Testis (tissue), 3 donors: ENCODE results near the gene CBFA2T2. TPM values are rescaled to one million over a fixed set of nuclear protein-coding genes. Genes with fewer than 3 reads are reported as not detected.

Experiments
- DNase-seq: peaks from one replicate; pipeline ENCODE4 v3.0.0-alpha.2; 2019
- H3K27ac ChIP-seq, 2 donors: fragments of 200-600 bp; sonication (generic); one replicate each; pipeline ENCODE4 v1.5.1; 2019
- H3K27me3 ChIP-seq: fragments of 200-600 bp; sonication (generic); one replicate; pipeline ENCODE4 v1.5.1; 2019
- H3K36me3 ChIP-seq: fragments of 200-600 bp; sonication (generic); one replicate; pipeline ENCODE4 v1.5.1; 2017; ENCODE audit warnings: low read depth; ENCODE audit errors: missing control alignments
- H3K4me1 ChIP-seq: fragments of 200-600 bp; sonication (generic); one replicate; pipeline ENCODE4 v1.5.1; 2019
- H3K4me3 ChIP-seq, 2 donors: fragments of 200-600 bp; sonication (generic); one replicate each; pipeline ENCODE4 v1.5.1; 2017 to 2019
- H3K9me3 ChIP-seq: fragments of 200-600 bp; sonication (generic); one replicate; pipeline ENCODE4 v1.5.1; 2017
- CTCF ChIP-seq, 3 experiments: fragments of 450-650 bp in 2 of 3; fragments of 200-600 bp in 1 of 3; sonication (generic) in 1 of 3; IDR thresholded peaks; one replicate each; pipeline ENCODE4 v1.5.1; 2016 to 2019; ENCODE audit warnings: antibody characterized with exemption in 3 of 3, mild to moderate bottlenecking in 2 of 3, moderate library complexity in 1 of 3
- POLR2A ChIP-seq: fragments of 450-650 bp; IDR thresholded peaks from one replicate; pipeline ENCODE4 v1.6.1; 2017; ENCODE audit warnings: antibody characterized with exemption, mild to moderate bottlenecking, moderate library complexity
- WGBS, 2 donors: methylation state at CpG; one replicate each; pipeline ENCODE4 v1.1.5; 2018; 5-methylcytosine and 5-hydroxymethylcytosine counted together
- intact Hi-C: fragments of 100-400 bp; cut with DNase I; formaldehyde crosslinking; loops from one replicate; pipeline ENCODE4 v1.15.1; 2023; ENCODE audit warnings: low total_unique reads
- polyA plus RNA-seq: library from polyadenylated mRNA; stranded (reverse); fragments of 350-450 nt; fragmentation: Illumina TruSeq; extraction: RNeasy Lipid Tissue Mini Kit (QIAGEN cat#74804); gene quantifications from one replicate; pipeline ENCODE4 v1.2.3, GENCODE V29; 2014; ENCODE audit warnings: low read depth, low replicate concordance; ENCODE audit not compliant: insufficient read depth
- total RNA-seq, 2 donors: library from RNA; depleted of rRNA; stranded (reverse); fragments of >200 nt; gene quantifications; one replicate each; pipeline ENCODE4 v1.2.3, GENCODE V29; 2016

Gene CBFA2T2
- total and polyA plus RNA-seq, 3 donors from 2014 or later, result 25.2 to 39.2 (median 33.1) TPM

- no peak for DNase-seq
- intact Hi-C loops, result no loop called here
- Histone ChIP-seq H3K36me3 (no peaks in the 10 kb centered on the region), H3K4me1 (no peaks in the 10 kb centered on the region), H3K27me3 (no peaks in the 10 kb centered on the region), H3K9me3 (no peaks in the 10 kb centered on the region), H3K4me3 (no peak overlapping the region), H3K27ac (no peak overlapping the region)
- 90 to 91% methylated on average over 7 of the region's 7 CpGs for WGBS, 2 donors
- no peak for TF ChIP-seq CTCF (IDR thresholded peaks at IDR 0.05)
These were observed 16.9 kb upstream of the CBFA2T2 start for GRCh38 chr20:33472868-33473435.

- Histone ChIP-seq H3K27me3 (no peaks in the 10 kb centered on the region), H3K27ac (no peak overlapping the region), H3K4me1 (no peaks in the 10 kb centered on the region), H3K9me3 (no peaks in the 10 kb centered on the region), H3K36me3 (no peaks in the 10 kb centered on the region), H3K4me3 (no peak overlapping the region)
- DNase-seq, result no peak
- intact Hi-C loops, result no loop called here
- no peak for TF ChIP-seq CTCF (IDR thresholded peaks at IDR 0.05)
- TF ChIP-seq POLR2A, result no peak
- WGBS, 2 donors, result 80 to 86% methylated on average over 7 of the region's 7 CpGs
These were observed 15.6 kb upstream of the CBFA2T2 start for GRCh38 chr20:33474097-33474873.

GRCh38 chr20:33474963-33475362 lies 14.9 kb upstream of the CBFA2T2 start:
- Histone ChIP-seq H3K4me3 (no peak overlapping the region), H3K4me1 (no peaks in the 10 kb centered on the region), H3K27ac (no peak overlapping the region), H3K36me3 (no peaks in the 10 kb centered on the region), H3K27me3 (no peaks in the 10 kb centered on the region), H3K9me3 (no peaks in the 10 kb centered on the region)
- TF ChIP-seq CTCF (IDR thresholded peaks at IDR 0.05) (no peak), POLR2A (no peak)
- 86% methylated on average over 9 to 11 of the region's 11 CpGs for WGBS, 2 donors
- intact Hi-C loops, result no loop called here
- no peak for DNase-seq

GRCh38 chr20:33475381-33476152 lies 14.3 kb upstream of the CBFA2T2 start:
- Histone ChIP-seq H3K27me3 (no peaks in the 10 kb centered on the region), H3K9me3 (no peaks in the 10 kb centered on the region), H3K36me3 (no peaks in the 10 kb centered on the region), H3K4me3 (no peak overlapping the region), H3K4me1 (no peaks in the 10 kb centered on the region), H3K27ac (no peak overlapping the region)
- intact Hi-C loops, result no loop called here
- TF ChIP-seq POLR2A, result no peak
- TF ChIP-seq CTCF (IDR thresholded peaks at IDR 0.05), result no peak
- DNase-seq, result no peak
- 53 to 59% methylated on average over 12 to 14 of the region's 14 CpGs for WGBS, 2 donors
